ENCODE results near the gene PLEKHG4B.

The PLEKHG4B gene

DNA sequence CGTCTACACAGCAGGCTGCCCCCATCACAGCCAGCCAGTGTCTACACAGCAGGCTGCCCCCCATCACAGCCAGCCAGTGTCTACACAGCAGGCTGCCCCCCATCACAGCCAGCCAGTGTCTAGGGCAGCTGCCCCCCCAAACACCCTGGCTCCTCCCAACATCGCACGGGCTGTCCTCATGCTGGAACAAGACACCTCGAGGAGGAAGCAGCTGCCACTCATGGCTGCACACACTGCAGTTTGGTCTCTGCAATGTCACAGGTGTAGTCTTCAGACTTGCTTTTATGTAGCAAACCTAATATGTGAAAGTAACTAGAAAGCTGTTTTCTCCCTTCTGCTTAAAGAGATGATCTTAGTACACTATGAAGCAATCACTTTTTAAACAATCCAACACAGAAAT is 109.0 kb downstream of the PLEKHG4B start:
- peaks cover 3% of the 10 kb centered on the region for H3K79me2 ChIP-seq (ENCODE audit: insufficient read depth, low read length)
- H3K4me2 ChIP-seq (ENCODE audit: insufficient read depth, low read length) = no peak overlapping the region
- H3K27me3 ChIP-seq (ENCODE audit: insufficient read depth, low read length, poor library complexity) = no peaks in the 10 kb centered on the region
- H2AFZ ChIP-seq (ENCODE audit: low read depth, low read length) = no peak overlapping the region
- H3K4me3 ChIP-seq (ENCODE audit: low read depth in 1 of 2, low read length in 2 of 2) = no peak overlapping the region
- peaks cover 35% of the 10 kb centered on the region for H3K36me3 ChIP-seq (ENCODE audit: insufficient read depth, low read length)
- H3K27ac ChIP-seq (ENCODE audit: low read length) = no peak overlapping the region
- H3K9ac ChIP-seq (ENCODE audit: low read depth, low read length) = no peak overlapping the region
- TF ChIP-seq, protein P1, sequence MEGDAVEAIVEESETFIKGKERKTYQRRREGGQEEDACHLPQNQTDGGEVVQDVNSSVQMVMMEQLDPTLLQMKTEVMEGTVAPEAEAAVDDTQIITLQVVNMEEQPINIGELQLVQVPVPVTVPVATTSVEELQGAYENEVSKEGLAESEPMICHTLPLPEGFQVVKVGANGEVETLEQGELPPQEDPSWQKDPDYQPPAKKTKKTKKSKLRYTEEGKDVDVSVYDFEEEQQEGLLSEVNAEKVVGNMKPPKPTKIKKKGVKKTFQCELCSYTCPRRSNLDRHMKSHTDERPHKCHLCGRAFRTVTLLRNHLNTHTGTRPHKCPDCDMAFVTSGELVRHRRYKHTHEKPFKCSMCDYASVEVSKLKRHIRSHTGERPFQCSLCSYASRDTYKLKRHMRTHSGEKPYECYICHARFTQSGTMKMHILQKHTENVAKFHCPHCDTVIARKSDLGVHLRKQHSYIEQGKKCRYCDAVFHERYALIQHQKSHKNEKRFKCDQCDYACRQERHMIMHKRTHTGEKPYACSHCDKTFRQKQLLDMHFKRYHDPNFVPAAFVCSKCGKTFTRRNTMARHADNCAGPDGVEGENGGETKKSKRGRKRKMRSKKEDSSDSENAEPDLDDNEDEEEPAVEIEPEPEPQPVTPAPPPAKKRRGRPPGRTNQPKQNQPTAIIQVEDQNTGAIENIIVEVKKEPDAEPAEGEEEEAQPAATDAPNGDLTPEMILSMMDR (IDR thresholded peaks at IDR 0.05; ENCODE audit: borderline replicate concordance, extremely low read depth, low read length, poor library complexity, severe bottlenecking) = no peak
- TF ChIP-seq EZH2 (IDR thresholded peaks at IDR 0.05; ENCODE audit: borderline replicate concordance, low read depth, low read length, severe bottlenecking) = no peak
- H4K20me1 ChIP-seq (ENCODE audit: insufficient read depth, low read length) = peaks cover 34% of the 10 kb centered on the region
- no peak for ATAC-seq (ENCODE audit: insufficient read depth, low read depth)
- DNase-seq = no peak
- no peaks in the 10 kb centered on the region for H3K9me3 ChIP-seq (ENCODE audit: insufficient read depth, low read length, severe bottlenecking)
- no peaks in the 10 kb centered on the region for H3K4me1 ChIP-seq (ENCODE audit: insufficient read depth, low read length)

DNA sequence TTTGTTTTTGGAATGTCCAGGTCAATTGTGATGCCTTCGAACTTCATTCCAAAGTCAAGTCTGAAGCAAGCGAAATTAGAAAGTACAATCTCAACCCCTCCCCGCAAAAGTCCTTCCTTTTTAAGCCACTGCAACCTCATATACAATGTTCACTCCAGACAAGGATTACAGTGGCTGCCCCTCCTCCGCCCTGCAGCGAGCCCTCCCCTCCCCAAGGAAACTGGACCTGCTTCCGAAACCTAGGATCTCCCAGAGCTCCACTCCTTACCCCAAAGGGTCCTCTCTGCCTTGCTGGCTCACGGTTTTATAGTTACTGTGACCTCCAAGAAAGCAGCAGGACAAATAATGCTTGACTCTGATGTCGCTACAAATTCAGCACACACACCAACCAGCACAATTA is 109.7 kb downstream of the PLEKHG4B start:
- Histone ChIP-seq H3K4me3 (ENCODE audit: low read depth in 1 of 2, low read length in 2 of 2) (no peak overlapping the region), H3K27me3 (ENCODE audit: insufficient read depth, low read length, poor library complexity) (no peaks in the 10 kb centered on the region), H3K4me2 (ENCODE audit: insufficient read depth, low read length) (no peak overlapping the region), H2AFZ (ENCODE audit: low read depth, low read length) (no peak overlapping the region), H3K27ac (ENCODE audit: low read length) (no peak overlapping the region), H4K20me1 (ENCODE audit: insufficient read depth, low read length) (peaks cover 41% of the 10 kb centered on the region), H3K4me1 (ENCODE audit: insufficient read depth, low read length) (no peaks in the 10 kb centered on the region), H3K36me3 (ENCODE audit: insufficient read depth, low read length) (peaks cover 41% of the 10 kb centered on the region), H3K9ac (ENCODE audit: low read depth, low read length) (no peak overlapping the region), H3K79me2 (ENCODE audit: insufficient read depth, low read length) (peaks cover 6% of the 10 kb centered on the region), H3K9me3 (ENCODE audit: insufficient read depth, low read length, severe bottlenecking) (no peaks in the 10 kb centered on the region)
- no peak for TF ChIP-seq EZH2 (IDR thresholded peaks at IDR 0.05; ENCODE audit: borderline replicate concordance, low read depth, low read length, severe bottlenecking)
- TF ChIP-seq, protein P1 (IDR thresholded peaks at IDR 0.05; ENCODE audit: borderline replicate concordance, extremely low read depth, low read length, poor library complexity, severe bottlenecking) = no peak
- DNase-seq = no peak
- no peak for ATAC-seq (ENCODE audit: insufficient read depth, low read depth)

DNA sequence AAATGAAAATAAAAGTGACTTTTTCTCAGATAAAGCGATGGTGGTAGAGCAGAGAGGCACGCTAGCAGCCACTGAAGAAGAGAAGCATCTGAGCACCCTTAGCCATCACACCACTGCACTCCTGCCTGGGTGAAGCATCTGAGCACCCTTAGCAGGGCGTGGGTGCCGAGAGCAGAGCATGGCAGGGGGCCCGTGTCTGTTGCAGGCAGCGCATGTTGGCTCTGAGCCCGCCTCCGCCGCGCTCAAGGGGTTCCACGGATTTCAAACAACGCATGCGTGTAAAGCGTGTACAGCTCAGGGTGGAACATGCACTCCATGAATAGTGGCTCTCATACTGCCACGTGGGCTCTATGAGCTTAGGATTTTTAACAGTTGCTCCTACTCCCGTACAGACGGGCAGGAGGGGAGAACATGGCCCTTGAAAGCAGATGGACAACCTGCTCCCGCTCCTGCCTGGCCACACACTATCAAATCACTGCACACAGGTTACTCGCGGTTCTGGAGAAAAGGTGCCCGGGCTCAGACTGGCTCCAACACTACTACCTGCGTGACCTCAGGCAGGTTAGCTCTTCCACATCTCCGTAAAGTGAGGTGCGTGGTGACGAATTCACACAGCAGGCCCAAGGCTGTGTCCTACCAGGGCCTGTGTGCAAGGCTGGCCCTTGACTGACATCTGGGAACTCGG is 111.4 kb downstream of the PLEKHG4B start:
- H3K9ac ChIP-seq (ENCODE audit: low read depth, low read length) = no peak overlapping the region
- peaks cover 55% of the 10 kb centered on the region for H3K36me3 ChIP-seq (ENCODE audit: insufficient read depth, low read length)
- no peaks in the 10 kb centered on the region for H3K27me3 ChIP-seq (ENCODE audit: insufficient read depth, low read length, poor library complexity)
- H3K4me1 ChIP-seq (ENCODE audit: insufficient read depth, low read length) = no peaks in the 10 kb centered on the region
- DNase-seq (no peak), ATAC-seq (ENCODE audit: insufficient read depth, low read depth) (no peak)
- TF ChIP-seq, protein P1 (IDR thresholded peaks at IDR 0.05; ENCODE audit: borderline replicate concordance, extremely low read depth, low read length, poor library complexity, severe bottlenecking) = no peak
- TF ChIP-seq EZH2 (IDR thresholded peaks at IDR 0.05; ENCODE audit: borderline replicate concordance, low read depth, low read length, severe bottlenecking) = no peak
- H4K20me1 ChIP-seq (ENCODE audit: insufficient read depth, low read length) = peaks cover 57% of the 10 kb centered on the region
- H2AFZ ChIP-seq (ENCODE audit: low read depth, low read length) = no peak overlapping the region
- no peaks in the 10 kb centered on the region for H3K9me3 ChIP-seq (ENCODE audit: insufficient read depth, low read length, severe bottlenecking)
- no peak overlapping the region for H3K4me2 ChIP-seq (ENCODE audit: insufficient read depth, low read length)
- H3K27ac ChIP-seq (ENCODE audit: low read length) = no peak overlapping the region
- peaks cover 24% of the 10 kb centered on the region for H3K79me2 ChIP-seq (ENCODE audit: insufficient read depth, low read length)
- H3K4me3 ChIP-seq (ENCODE audit: low read depth in 1 of 2, low read length in 2 of 2) = no peak overlapping the region
